OCI-LY3 (cell line): ENCODE data around the gene ZNF573.

ENCODE experiments used
- EZH2phosphoT487 ChIP-seq: fragments of 200-600 bp; shearing (Covaris generic); IDR thresholded peaks from 2 replicates; pipeline ENCODE4 v1.6.1; 2018; ENCODE audit warnings: antibody characterized with exemption, mixed run types, low read depth
- TF ChIP-seq, protein P1 (sequence below): fragments of 200-600, 300-600 bp; sonication (generic); IDR thresholded peaks from 2 replicates; pipeline ENCODE4 v1.5.1; 2014; ENCODE audit warnings: antibody characterized with exemption, low read length, low read depth

GRCh38 chr19:37719111-37719926 lies 60.1 kb downstream of the ZNF573 start, which contains the start of gene ZNF607:
- TF ChIP-seq, protein P1, sequence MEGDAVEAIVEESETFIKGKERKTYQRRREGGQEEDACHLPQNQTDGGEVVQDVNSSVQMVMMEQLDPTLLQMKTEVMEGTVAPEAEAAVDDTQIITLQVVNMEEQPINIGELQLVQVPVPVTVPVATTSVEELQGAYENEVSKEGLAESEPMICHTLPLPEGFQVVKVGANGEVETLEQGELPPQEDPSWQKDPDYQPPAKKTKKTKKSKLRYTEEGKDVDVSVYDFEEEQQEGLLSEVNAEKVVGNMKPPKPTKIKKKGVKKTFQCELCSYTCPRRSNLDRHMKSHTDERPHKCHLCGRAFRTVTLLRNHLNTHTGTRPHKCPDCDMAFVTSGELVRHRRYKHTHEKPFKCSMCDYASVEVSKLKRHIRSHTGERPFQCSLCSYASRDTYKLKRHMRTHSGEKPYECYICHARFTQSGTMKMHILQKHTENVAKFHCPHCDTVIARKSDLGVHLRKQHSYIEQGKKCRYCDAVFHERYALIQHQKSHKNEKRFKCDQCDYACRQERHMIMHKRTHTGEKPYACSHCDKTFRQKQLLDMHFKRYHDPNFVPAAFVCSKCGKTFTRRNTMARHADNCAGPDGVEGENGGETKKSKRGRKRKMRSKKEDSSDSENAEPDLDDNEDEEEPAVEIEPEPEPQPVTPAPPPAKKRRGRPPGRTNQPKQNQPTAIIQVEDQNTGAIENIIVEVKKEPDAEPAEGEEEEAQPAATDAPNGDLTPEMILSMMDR = peak; percentile 61
- no peak for TF ChIP-seq EZH2phosphoT487
